GM12875 (cell line): ENCODE data around the gene DES.
"Not testable (repeated sequence)": the region's sequence is repeated elsewhere in the genome, so short reads cannot be mapped to it uniquely, and the experiment has no call there.

ENCODE experiments used
- H3K4me3 ChIP-seq: one replicate; pipeline ENCODE4 v1.5.1; 2011; ENCODE audit warnings: low read depth, low read length, control low read depth
- CTCF ChIP-seq: IDR thresholded peaks from 2 replicates; pipeline ENCODE4 v1.5.1; 2011; ENCODE audit warnings: low read depth, mild to moderate bottlenecking, control low read depth, inconsistent platforms, low read length, moderate library complexity, borderline replicate concordance; ENCODE audit not compliant: insufficient read depth

The DES gene

GRCh38 chr2:219405958-219406860, 12.0 kb upstream of the DES start:
- TF ChIP-seq CTCF = no peak
- no peak overlapping the region for H3K4me3 ChIP-seq

- H3K4me3 ChIP-seq = no peak overlapping the region
- no peak for TF ChIP-seq CTCF
These were observed 11.3 kb upstream of the DES start for GRCh38 chr2:219406861-219407230.

- not testable (repeated sequence) for H3K4me3 ChIP-seq
These were observed 10.8 kb upstream of the DES start for GRCh38 chr2:219407343-219407742.

GRCh38 chr2:219408204-219408603, 10.0 kb upstream of the DES start:
- no peak for TF ChIP-seq CTCF
- no peak overlapping the region for H3K4me3 ChIP-seq

- no peak overlapping the region for H3K4me3 ChIP-seq
- no peak for TF ChIP-seq CTCF
These were observed 9.5 kb upstream of the DES start for GRCh38 chr2:219408631-219409030.

GRCh38 chr2:219409619-219410018, 8.6 kb upstream of the DES start:
- no peak overlapping the region for H3K4me3 ChIP-seq
- TF ChIP-seq CTCF = no peak

GRCh38 chr2:219410390-219410789, 7.8 kb upstream of the DES start:
- H3K4me3 ChIP-seq = no peak overlapping the region
- no peak for TF ChIP-seq CTCF

GRCh38 chr2:219414857-219415256, 3.3 kb upstream of the DES start:
- no peak for TF ChIP-seq CTCF
- H3K4me3 ChIP-seq = no peak overlapping the region
